ENCODE measurements around the gene MINDY4. TPM values are rescaled to one million over a fixed set of nuclear protein-coding genes. Genes with fewer than 3 reads are reported as not detected.

Gene MINDY4
- total and polyA plus RNA-seq, 2 of the 4 experiments (the other 2 are of a cell fraction): 1.8 to 3.6 TPM

DNA sequence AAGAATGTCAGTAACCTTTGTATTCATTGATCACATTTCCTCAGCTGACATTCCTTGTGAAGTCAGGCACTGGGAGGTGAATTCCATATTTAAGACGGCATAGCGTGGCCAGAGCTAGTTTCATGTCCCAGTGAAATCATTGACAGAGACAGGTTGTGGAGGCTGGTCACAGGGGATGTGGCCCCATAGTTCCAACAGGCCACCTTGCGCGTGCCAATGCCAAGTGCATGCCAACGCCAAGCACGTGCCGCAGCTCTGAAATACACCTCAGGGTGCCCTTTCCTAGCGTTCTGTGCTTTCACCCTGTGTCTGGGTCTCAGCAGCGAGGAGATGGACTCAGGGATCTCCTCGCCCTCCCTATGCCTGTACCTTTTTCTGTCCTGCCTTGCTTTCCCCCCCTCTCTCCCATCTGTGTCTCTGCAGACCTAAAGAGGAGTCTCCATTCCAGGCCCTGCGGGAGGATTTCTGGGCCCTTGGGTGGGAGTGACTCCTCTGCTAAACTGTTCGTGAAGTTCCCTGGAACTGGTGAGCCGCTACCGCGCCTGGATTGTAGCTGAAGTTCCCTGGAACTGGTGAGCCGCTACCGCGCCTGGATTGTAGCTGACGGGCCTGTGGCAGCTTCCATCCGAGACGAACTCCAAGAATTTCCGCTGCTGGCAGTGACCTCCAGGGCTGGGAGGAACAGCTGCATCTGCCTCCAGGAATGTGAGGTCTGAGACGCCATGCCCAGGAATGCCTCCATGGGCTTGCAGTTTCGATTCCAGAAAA is 160.1 kb downstream of the MINDY4 start:
- Histone ChIP-seq H2AK9ac (replicated peaks; ENCODE audit: low read depth, low read length, poor library complexity) (no peak overlapping the region), H3K4me2 (ENCODE audit: low read depth, low read length) (no peak overlapping the region), H2BK120ac (ENCODE audit: low read depth, low read length) (no peak overlapping the region), H3K9me3 (ENCODE audit: control insufficient read depth, insufficient read depth, low read length) (peaks cover 6% of the 10 kb centered on the region), H3K14ac (replicated peaks; ENCODE audit: low read depth, low read length) (no peak overlapping the region), H3K9me1 (ENCODE audit: insufficient read depth, low read length) (no peaks in the 10 kb centered on the region), H3K79me1 (ENCODE audit: low read depth in 1 of 2, low read length in 2 of 2) (no peaks in the 10 kb centered on the region), H2BK20ac (ENCODE audit: low read depth, low read length) (no peak overlapping the region), H3K4me1 (ENCODE audit: control insufficient read depth, insufficient read depth, low read length) (no peaks in the 10 kb centered on the region), H4K20me1 (ENCODE audit: insufficient read depth, low read length) (no peaks in the 10 kb centered on the region), H3K4me3 (ENCODE audit: insufficient read depth, low read depth, low read length) (no peak overlapping the region), H3K4ac (ENCODE audit: low read depth, low read length) (no peak overlapping the region), H2BK15ac (ENCODE audit: low read depth, low read length) (no peak overlapping the region), H3K56ac (ENCODE audit: extremely low read depth, insufficient read depth, low read length) (no peak overlapping the region), H3K27me3 (ENCODE audit: control insufficient read depth, insufficient read depth, low read length) (peaks cover 14% of the 10 kb centered on the region), H3K23ac (ENCODE audit: low read depth, low read length) (no peak overlapping the region), H3K36me3 (ENCODE audit: control insufficient read depth, insufficient read depth, low read length) (no peaks in the 10 kb centered on the region), H3K27ac (ENCODE audit: insufficient read depth, low read length) (no peak overlapping the region), H3K9ac (ENCODE audit: low read depth, low read length) (no peak overlapping the region), H2AK5ac (ENCODE audit: low read depth, low read length) (no peak overlapping the region), H4K8ac (ENCODE audit: low read depth in 2 of 2, low read length in 2 of 2) (no peak overlapping the region), H2BK5ac (ENCODE audit: low read depth, low read length, poor library complexity, severe bottlenecking) (no peak overlapping the region), H4K91ac (ENCODE audit: insufficient read depth, low read depth, low read length) (no peak overlapping the region), H2AFZ (replicated peaks; ENCODE audit: low read length, poor library complexity) (peak overlapping the region; percentile 8), H3K18ac (ENCODE audit: low read depth, low read length) (no peak overlapping the region), H4K5ac (ENCODE audit: low read depth, low read length) (no peak overlapping the region)
- ChIA-PET CTCF (no interaction called here), POLR2A (ENCODE audit: unreplicated experiment) (no interaction called here)
- intact Hi-C loops (cut with micrococcal nuclease) (no loop called here), in situ Hi-C loops (cut with MboI; ENCODE audit: low sequenced_read_pairs) (no loop called here), dilution Hi-C loops (cut with HindIII; ENCODE audit: low sequenced_read_pairs, unreplicated experiment) (no loop called here)
- 81% methylated on average over 8 of the region's 24 CpGs; no CpG with 5 or more reads in 1 of the 2 experiments for WGBS, 2 experiments (ENCODE audit: extremely low coverage in 2 of 2, insufficient read length in 1 of 2)
- ATAC-seq (ENCODE audit: low read depth) (peak; percentile 79), DNase-seq (no peak)
- no TSS peak for BruUV-seq (replicated peaks)
- no peak for TF ChIP-seq SMC3 (IDR thresholded peaks at IDR 0.05; ENCODE audit: low read depth, low read length)
- TF ChIP-seq CTCF (conservative IDR thresholded peaks at IDR 0.05; ENCODE audit: low read depth, low read length): no peak
- no peak for TF ChIP-seq RCOR1 (IDR thresholded peaks at IDR 0.05; ENCODE audit: insufficient replicate concordance, low read length)
- no peak for TF ChIP-seq BHLHE40 (IDR thresholded peaks at IDR 0.05; ENCODE audit: low read depth, low read length)
- TF ChIP-seq ELK1 (IDR thresholded peaks at IDR 0.05; ENCODE audit: borderline replicate concordance, low read depth, low read length): no peak
- no peak for TF ChIP-seq RAD21 (IDR thresholded peaks at IDR 0.05; ENCODE audit: low read length)
- TF ChIP-seq MXI1 (IDR thresholded peaks at IDR 0.05; ENCODE audit: borderline replicate concordance, low read depth, low read length): no peak
- no peak for TF ChIP-seq CEBPB (IDR thresholded peaks at IDR 0.05; ENCODE audit: low read depth, low read length)
- no peak for TF ChIP-seq RFX5 (IDR thresholded peaks at IDR 0.05; ENCODE audit: low read depth, low read length)
- TF ChIP-seq MAFK (IDR thresholded peaks at IDR 0.05; ENCODE audit: low read depth, low read length): no peak
- no peak for TF ChIP-seq NFE2L2 (IDR thresholded peaks at IDR 0.05; ENCODE audit: low read depth, low read length)
- no peak for TF ChIP-seq MAZ (IDR thresholded peaks at IDR 0.05; ENCODE audit: borderline replicate concordance, low read depth, low read length)
- no peak for TF ChIP-seq POLR2A (IDR thresholded peaks at IDR 0.05; ENCODE audit: low read depth, low read length)
- TF ChIP-seq CHD1 (IDR thresholded peaks at IDR 0.05; ENCODE audit: low read depth, low read length): no peak
- TF ChIP-seq FOS (IDR thresholded peaks at IDR 0.05; ENCODE audit: low read depth, low read length): no peak
- TF ChIP-seq, protein P1, sequence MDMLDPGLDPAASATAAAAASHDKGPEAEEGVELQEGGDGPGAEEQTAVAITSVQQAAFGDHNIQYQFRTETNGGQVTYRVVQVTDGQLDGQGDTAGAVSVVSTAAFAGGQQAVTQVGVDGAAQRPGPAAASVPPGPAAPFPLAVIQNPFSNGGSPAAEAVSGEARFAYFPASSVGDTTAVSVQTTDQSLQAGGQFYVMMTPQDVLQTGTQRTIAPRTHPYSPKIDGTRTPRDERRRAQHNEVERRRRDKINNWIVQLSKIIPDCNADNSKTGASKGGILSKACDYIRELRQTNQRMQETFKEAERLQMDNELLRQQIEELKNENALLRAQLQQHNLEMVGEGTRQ (IDR thresholded peaks at IDR 0.05; ENCODE audit: low read depth, low read length): no peak

Data from IMR-90 (cell line).